HepG2 (cell line): Measurements from ENCODE around the gene RPS6KB2. TPM values are rescaled to one million over a fixed set of nuclear protein-coding genes. Genes with fewer than 3 reads are reported as not detected.

Experiments used
- ATAC-seq: fragments of 200-7000 bp; cut with Tn5 transposase; 3 replicates; pipeline ENCODE4 v1.9.1; 2020; ENCODE audit warnings: mild to moderate bottlenecking, moderate library complexity
- BruUV-seq: library from RNA; stranded (reverse); fragments of 400-500 nt; replicated peaks from 2 replicates; lab custom pipeline; 2021; lab: Mats Ljungman, UMichigan
- CTCF ChIA-PET: fragments of 300-600 bp; formaldehyde crosslinking; extraction: SDS; loops from one replicate; lab custom pipeline; 2021; ENCODE audit warnings: low total read pairs, inconsistent platforms, low intra/inter-chr PET ratio; lab: Yijun Ruan, JAX
- POLR2A ChIA-PET: fragments of 350-600 bp; sonication (Branson Sonifier 250); formaldehyde crosslinking; loops from one replicate; lab custom pipeline; 2020; ENCODE audit warnings: antibody characterized with exemption, inconsistent platforms; lab: Yijun Ruan, JAX
- DNase-seq: peaks from one replicate; pipeline ENCODE4 v3.0.0-alpha.2; 2015; ENCODE audit warnings: low spot score
- FAIRE-seq: peaks from 3 replicates; lab custom pipeline; 2011; peaks lifted over from hg19 to GRCh38; lab: Jason Lieb, UNC
- H2AFZ ChIP-seq: one replicate; pipeline ENCODE4 v1.6.1; 2011; ENCODE audit warnings: low read length, inconsistent platforms
- H3K27ac ChIP-seq: fragments of 300-600 bp; 3 replicates; pipeline ENCODE4 v1.8.0; 2011; ENCODE audit warnings: mixed run types, mild to moderate bottlenecking, mixed read lengths, low read length, inconsistent platforms; ENCODE audit not compliant: insufficient read depth; ENCODE audit errors: extremely low read length
- H3K27me3 ChIP-seq, 2 experiments: fragments of 200-600 bp in 1 of 2; 2 replicates in 1 of 2; 3 replicates in 1 of 2; pipeline versions ENCODE4 v1.6.0 to v1.8.0; 2011; ENCODE audit warnings: low read length in 2 of 2, mild to moderate bottlenecking in 2 of 2, moderate library complexity in 2 of 2, inconsistent platforms in 1 of 2; ENCODE audit not compliant: insufficient read depth in 2 of 2, control insufficient read depth in 1 of 2
- H3K36me3 ChIP-seq, 2 experiments: fragments of 200-600 bp in 1 of 2; replicated peaks in 1 of 2; 2 replicates in 1 of 2; 3 replicates in 1 of 2; pipeline versions ENCODE4 v1.5.1 to v1.8.0; 2011; ENCODE audit warnings: low read length in 2 of 2, inconsistent platforms in 1 of 2; ENCODE audit not compliant: insufficient read depth in 2 of 2, control insufficient read depth in 1 of 2
- H3K4me1 ChIP-seq: 2 replicates; pipeline ENCODE4 v1.5.1; 2012; ENCODE audit warnings: low read length, inconsistent platforms; ENCODE audit not compliant: insufficient read depth
- H3K4me2 ChIP-seq: 2 replicates; pipeline ENCODE4 v1.6.0; 2011; ENCODE audit warnings: low read depth, low read length, inconsistent platforms
- H3K4me3 ChIP-seq, 3 experiments: fragments of 200-600 bp in 1 of 3; sonication (generic), shearing (Covaris generic) in 1 of 3; replicated peaks in 1 of 3; 2 replicates each; pipeline ENCODE4 v1.5.1; 2011 to 2016; ENCODE audit warnings: low read length in 3 of 3, inconsistent platforms in 2 of 3, low read depth in 2 of 3, mild to moderate bottlenecking in 2 of 3, control low read depth in 1 of 3, mixed read lengths in 1 of 3; ENCODE audit not compliant: insufficient read depth in 1 of 3
- H3K79me2 ChIP-seq: one replicate; pipeline ENCODE4 v1.6.1; 2011; ENCODE audit warnings: low read length, inconsistent platforms; ENCODE audit not compliant: insufficient read depth
- H3K9ac ChIP-seq: 2 replicates; pipeline ENCODE4 v1.6.0; 2011; ENCODE audit warnings: mild to moderate bottlenecking, low read depth, low read length, inconsistent platforms; ENCODE audit not compliant: insufficient read depth
- H3K9me3 ChIP-seq: 2 replicates; pipeline ENCODE4 v1.5.1; 2012; ENCODE audit warnings: mild to moderate bottlenecking, low read length
- H4K20me1 ChIP-seq: 2 replicates; pipeline ENCODE4 v1.6.0; 2011; ENCODE audit warnings: inconsistent platforms, mild to moderate bottlenecking, low read length, moderate library complexity; ENCODE audit not compliant: insufficient read depth
- CHCHD3 ChIP-seq: sonication (generic); formaldehyde crosslinking; IDR thresholded peaks from 2 replicates; pipeline ENCODE4 v1.8.0; 2022; ENCODE audit warnings: mild to moderate bottlenecking, missing genetic modification reagents, moderate library complexity
- PBX2 ChIP-seq: IDR thresholded peaks from 2 replicates; pipeline ENCODE4 v1.6.1; 2016; ENCODE audit warnings: control low read depth
- PHF5A ChIP-seq: IDR thresholded peaks from one replicate; pipeline ENCODE4 v1.6.1; 2018; ENCODE audit warnings: low read depth, missing genetic modification reagents; ENCODE audit not compliant: unreplicated experiment
- TFAP4 ChIP-seq: sonication (generic); IDR thresholded peaks from 2 replicates; pipeline ENCODE4 v1.6.1; 2016; ENCODE audit warnings: low read depth, borderline replicate concordance
- ZBTB38 ChIP-seq: sonication (generic); formaldehyde crosslinking; IDR thresholded peaks from 2 replicates; pipeline ENCODE4 v1.5.1; 2020; ENCODE audit warnings: mild to moderate bottlenecking, missing genetic modification reagents
- ZNF737 ChIP-seq: sonication (generic); formaldehyde crosslinking; IDR thresholded peaks from 2 replicates; pipeline ENCODE4 v1.5.0; 2020; ENCODE audit warnings: missing genetic modification reagents, mild to moderate bottlenecking, borderline replicate concordance
- WGBS: methylation state at CpG from one replicate; pipeline ENCODE4 v1.1.6; 2017; ENCODE audit warnings: low lambda C conversion rate; 5-methylcytosine and 5-hydroxymethylcytosine counted together
- in situ Hi-C: cut with HindIII; loops from 2 replicates; pipeline ENCODE4 v1.10.0; 2017; ENCODE audit warnings: low pct_unique_long_range_greater_than_20kb; ENCODE audit not compliant: extremely low pct_ligation_motif_present
- intact Hi-C: fragments of 100-400 bp; cut with micrococcal nuclease; formaldehyde crosslinking; loops from one replicate; pipeline ENCODE4 v1.10.0; 2022; ENCODE audit not compliant: unreplicated experiment
- polyA plus RNA-seq, 8 experiments: library from polyadenylated mRNA; depleted of rRNA in 3 of 8; stranded (reverse) in 7 of 8; unstranded in 1 of 8; fragments of >200 nt; fragmentation: Illumina TruSeq in 4 of 8; extraction: Trizol in 4 of 8; gene quantifications; 2 replicates each; pipeline versions ENCODE4 v1.2.1 to v1.2.3, GENCODE V29; 2011 to 2016; ENCODE audit warnings: low read depth in 4 of 8, missing spikeins in 1 of 8, mixed read lengths in 1 of 8; ENCODE audit not compliant: insufficient read depth in 1 of 8
- total RNA-seq, 5 experiments: library from RNA; depleted of rRNA; stranded (reverse); fragments of >200 nt; fragmentation: Illumina TruSeq; extraction: Trizol; gene quantifications; 2 replicates each; pipeline ENCODE4 v1.2.3, GENCODE V29; 2016; ENCODE audit warnings: low read depth in 1 of 5

The RPS6KB2 gene
- total and polyA plus RNA-seq, 2 of the 13 experiments (the other 11 are each of a cell fraction or from before 2014, with no cell fraction given): 52.9 to 54.8 TPM

GRCh38 chr11:67390947-67391303 lies 37.4 kb upstream of the RPS6KB2 start:
- CTCF ChIA-PET: interaction anchor here (2.4 kb wide), 1 partner anchor 115 kb away, joined by 18 read pairs; the partner anchor contains the start of gene PITPNM1
- in situ Hi-C loops: no loop called here
- Histone ChIP-seq H3K4me1 (peaks cover 43% of the 10 kb centered on the region), H3K9ac (peak overlapping the region; percentile 80), H4K20me1 (no peaks in the 10 kb centered on the region), H3K27ac (peak overlapping the region; percentile 82), H3K4me3 (peak overlapping the region; percentile 64 to 85 (median 78)), H2AFZ (no peak overlapping the region), H3K79me2 (peaks cover 10% of the 10 kb centered on the region), H3K27me3 (peaks cover 1 to 9% of the 10 kb centered on the region in 2 experiments; a peak in 3 of 5 replicates), H3K9me3 (no peaks in the 10 kb centered on the region), H3K36me3 (peaks cover 3 to 5% of the 10 kb centered on the region in 2 experiments; a peak in 1 of 5 replicates), H3K4me2 (peak overlapping the region; percentile 97)
- POLR2A ChIA-PET: interaction anchor here (1.0 to 3.8 kb wide), 7 partner anchors 10 to 92 kb away, joined by 4 to 81 read pairs (median 10); partner anchors contain the start of genes AIP, CLCF1, POLD4 and PPP1CA
- ATAC-seq: no peak
- WGBS: 13% methylated on average over 15 of the region's 15 CpGs
- intact Hi-C loops: no loop called here
- no peak for DNase-seq
- BruUV-seq: no TSS peak
- TF ChIP-seq ZNF737 (CRISPR knock-in tag) (0 out of 2 replicates have a peak, but pooled peaks have one; percentile 21), PBX2 (CRISPR knock-in tag) (no peak), TFAP4 (no peak), CHCHD3 (CRISPR knock-in tag) (0 out of 2 replicates have a peak, but pooled peaks have one; percentile 31), PHF5A (no peak), ZBTB38 (no peak)
- no peak for FAIRE-seq
